Adrenal gland (tissue), 12 donors: Measurements from ENCODE around the gene ZNF816. TPM values are rescaled to one million over a fixed set of nuclear protein-coding genes. Genes with fewer than 3 reads are reported as not detected.

Experiments used
- DNase-seq, 7 donors: peaks; one replicate each; pipeline ENCODE4 v3.0.0-alpha.2; 2019 to 2020
- H3K27ac ChIP-seq, 5 donors: fragments of 200-600 bp; sonication (generic) in 4 of 5; 1 replicate in 3 of 5; 2 replicates in 2 of 5; pipeline versions ENCODE4 v1.5.1 to v1.8.0; 2016 to 2020; ENCODE audit warnings: mild to moderate bottlenecking in 1 of 5
- H3K27me3 ChIP-seq: fragments of 200-600 bp; 2 replicates; pipeline ENCODE4 v1.8.0; 2021
- H3K36me3 ChIP-seq, 2 donors: fragments of 200-600 bp; replicated peaks in 1 of 2; 1 replicate in 1 of 2; 2 replicates in 1 of 2; pipeline versions ENCODE4 v1.5.1 to v1.8.0; 2018 to 2022
- H3K4me1 ChIP-seq, 2 donors: fragments of 200-600 bp; replicated peaks in 1 of 2; 1 replicate in 1 of 2; 2 replicates in 1 of 2; pipeline versions ENCODE4 v1.5.1 to v1.8.0; 2018 to 2021
- H3K4me3 ChIP-seq, 4 donors: fragments of 200-600 bp; sonication (generic) in 3 of 4; one replicate each; pipeline ENCODE4 v1.5.1; 2016 to 2018
- H3K9me3 ChIP-seq, 3 donors: fragments of 200-600 bp; sonication (generic) in 1 of 3; replicated peaks in 1 of 3; 1 replicate in 2 of 3; 2 replicates in 1 of 3; pipeline versions ENCODE4 v1.5.1 to v1.8.0; 2016 to 2021
- CTCF ChIP-seq, 6 experiments: fragments of 450-650 bp in 4 of 6; fragments of 200-600 bp in 2 of 6; sonication (generic) in 1 of 6; IDR thresholded peaks; 1 replicate in 5 of 6; 2 replicates in 1 of 6; pipeline versions ENCODE4 v1.5.1 to v1.8.0; 2016 to 2021; ENCODE audit warnings: antibody characterized with exemption in 6 of 6, mild to moderate bottlenecking in 2 of 6, moderate library complexity in 1 of 6
- POLR2A ChIP-seq, 2 donors: fragments of 450-650 bp; IDR thresholded peaks; one replicate each; pipeline ENCODE4 v1.6.1; 2017; ENCODE audit warnings: antibody characterized with exemption in 2 of 2, mild to moderate bottlenecking in 2 of 2, moderate library complexity in 1 of 2
- WGBS, 4 donors: extraction: QIAGEN DNeasy Blood & Tissue Kit in 2 of 4; methylation state at CpG; one replicate each; pipeline versions ENCODE4 v1.1.5 to v1.1.7; 2013 to 2017; 5-methylcytosine and 5-hydroxymethylcytosine counted together
- intact Hi-C, 2 donors: fragments of 100-400 bp; cut with DNase I; formaldehyde crosslinking; loops; one replicate each; pipeline versions ENCODE4 v1.14.1 to v1.15.0; 2022 to 2023
- polyA plus RNA-seq, 3 donors: library from polyadenylated mRNA; stranded (reverse); fragments of 200-250 nt in 2 of 3; fragments of 350-450 nt in 1 of 3; fragmentation: Illumina TruSeq in 1 of 3; extraction: RNeasy Lipid Tissue Mini Kit (QIAGEN cat#74804) in 1 of 3; gene quantifications; one replicate each; pipeline ENCODE4 v1.2.3, GENCODE V29; 2013 to 2014
- total RNA-seq, 9 donors: library from RNA; depleted of rRNA in 4 of 9; stranded (reverse); fragments of >200 nt in 4 of 9; fragments of 120-200 nt in 1 of 9; fragmentation: NEBNext Ultra II Directional in 1 of 9; extraction: Animal tissue kit (Norgen Biotek cat#: 25700) in 1 of 9; gene quantifications; one replicate each; pipeline versions ENCODE4 v1.1.0 to v1.2.4, GENCODE V29; 2013 to 2023
- donor health status: healthy with polysubstance abuse.
- donor health status: Bipolar disorder and iron deficiency.
- donor health status: DM: yes; HTN: yes; CAD: no.
- donor health status: DM: no; HTN: no; CAD: no.
- donor health status: DM: no; HTN: no; CAD: no.
- donor health status: DM: yes; HTN: yes; CAD: no.

Gene ZNF816
- total and polyA plus RNA-seq, 12 donors, result 2.3 to 29.3 (median 11.4) TPM

GRCh38 chr19:52901842-52902241, 60.8 kb downstream of the ZNF816 start:
- DNase-seq, result no peak
- H3K27me3 ChIP-seq, result no peaks in the 10 kb centered on the region
- no peak overlapping the region for H3K27ac ChIP-seq
- H3K9me3 ChIP-seq, result no peaks in the 10 kb centered on the region
- intact Hi-C loops, result no loop called here
- H3K4me1 ChIP-seq, result peaks cover 0 to 5% of the 10 kb centered on the region in 2 donors
- no peak overlapping the region for H3K4me3 ChIP-seq
- 75 to 93% (median 81%) methylated on average over 2 to 3 of the region's 3 CpGs for WGBS, 4 donors
- H3K36me3 ChIP-seq, result no peaks in the 10 kb centered on the region
- TF ChIP-seq POLR2A (IDR thresholded peaks at IDR 0.05), result no peak
- TF ChIP-seq CTCF (IDR thresholded peaks at IDR 0.05), result no peak

Other genes starting within 250 kb of the ZNF816 start
- gene ZNF611, start 227.8 kb downstream of the ZNF816 start, total RNA-seq, result 10 to 100 TPM in 6 of 9 donors, 1 to 10 TPM in 3; 8.3 to 21.8 (median 13.8) TPM
- 1 to 10 TPM; 3.8 to 6.8 (median 5.7) TPM for gene ZNF611, start 227.8 kb downstream of the ZNF816 start, polyA plus RNA-seq
- gene ZNF600, start 176.1 kb downstream of the ZNF816 start, total RNA-seq, result 10 to 100 TPM in 1 of 9 donors, 1 to 10 TPM in 7, under 1 TPM in 1; 0.42 to 17.7 (median 5.0) TPM
- 10 to 100 TPM in 1 of 3 donors, 1 to 10 TPM in 2; 8.0 to 17.1 (median 9.7) TPM for gene ZNF600, start 176.1 kb downstream of the ZNF816 start, polyA plus RNA-seq
- gene ZNF28, start 141.2 kb downstream of the ZNF816 start, total RNA-seq, result 10 to 100 TPM; 11.3 to 51.9 (median 16.9) TPM
- gene ZNF28, start 141.2 kb downstream of the ZNF816 start, polyA plus RNA-seq, result 10 to 100 TPM in 1 of 3 donors, 1 to 10 TPM in 2; 2.1 to 32.2 (median 2.7) TPM
- 100 to 1,000 TPM in 1 of 9 donors, 10 to 100 TPM in 8; 10.7 to 109 (median 18.9) TPM for gene ZNF468, start 105.3 kb downstream of the ZNF816 start, total RNA-seq
- gene ZNF468, start 105.3 kb downstream of the ZNF816 start, polyA plus RNA-seq, result 10 to 100 TPM in 1 of 3 donors, 1 to 10 TPM in 2; 5.5 to 30.6 (median 5.6) TPM
- 10 to 100 TPM in 6 of 9 donors, 1 to 10 TPM in 3; 6.5 to 21.3 (median 13.7) TPM for gene ZNF320, start 65.2 kb downstream of the ZNF816 start, total RNA-seq
- gene ZNF320, start 65.2 kb downstream of the ZNF816 start, polyA plus RNA-seq, result 10 to 100 TPM in 1 of 3 donors, 1 to 10 TPM in 2; 4.0 to 11.6 (median 8.1) TPM
- 1 to 10 TPM; 2.2 to 9.0 (median 4.8) TPM for gene ZNF888, start 39.5 kb downstream of the ZNF816 start, total RNA-seq
- 1 to 10 TPM; 2.6 to 4.7 (median 4.0) TPM for gene ZNF888, start 39.5 kb downstream of the ZNF816 start, polyA plus RNA-seq
- not detected for gene ERVV-1, start 51.0 kb upstream of the ZNF816 start, total RNA-seq
- gene ERVV-1, start 51.0 kb upstream of the ZNF816 start, polyA plus RNA-seq, result not detected
- not detected for gene ERVV-2, start 81.9 kb upstream of the ZNF816 start, total RNA-seq
- not detected for gene ERVV-2, start 81.9 kb upstream of the ZNF816 start, polyA plus RNA-seq
- 100 to 1,000 TPM in 1 of 9 donors, 10 to 100 TPM in 8; 28.3 to 102 (median 68.7) TPM for gene ZNF160, start 140.5 kb upstream of the ZNF816 start, total RNA-seq
- 10 to 100 TPM; 26.1 to 66.6 (median 39.4) TPM for gene ZNF160, start 140.5 kb upstream of the ZNF816 start, polyA plus RNA-seq
- gene ZNF415, start 170.0 kb upstream of the ZNF816 start, total RNA-seq, result 10 to 100 TPM; 20.3 to 59.2 (median 38.5) TPM
- 10 to 100 TPM; 17.5 to 45.4 (median 42.0) TPM for gene ZNF415, start 170.0 kb upstream of the ZNF816 start, polyA plus RNA-seq
- gene ZNF347, start 196.2 kb upstream of the ZNF816 start, total RNA-seq, result 10 to 100 TPM in 7 of 9 donors, 1 to 10 TPM in 2; 8.1 to 20.8 (median 14.8) TPM
- 10 to 100 TPM in 1 of 3 donors, 1 to 10 TPM in 2; 1.9 to 13.5 (median 4.2) TPM for gene ZNF347, start 196.2 kb upstream of the ZNF816 start, polyA plus RNA-seq
- gene ZNF665, start 230.5 kb upstream of the ZNF816 start, total RNA-seq, result 1 to 10 TPM; 1.2 to 9.3 (median 5.0) TPM
- 1 to 10 TPM; 1.7 to 7.9 (median 1.9) TPM for gene ZNF665, start 230.5 kb upstream of the ZNF816 start, polyA plus RNA-seq